ENCODE data around the gene OR11G2.

DNA sequence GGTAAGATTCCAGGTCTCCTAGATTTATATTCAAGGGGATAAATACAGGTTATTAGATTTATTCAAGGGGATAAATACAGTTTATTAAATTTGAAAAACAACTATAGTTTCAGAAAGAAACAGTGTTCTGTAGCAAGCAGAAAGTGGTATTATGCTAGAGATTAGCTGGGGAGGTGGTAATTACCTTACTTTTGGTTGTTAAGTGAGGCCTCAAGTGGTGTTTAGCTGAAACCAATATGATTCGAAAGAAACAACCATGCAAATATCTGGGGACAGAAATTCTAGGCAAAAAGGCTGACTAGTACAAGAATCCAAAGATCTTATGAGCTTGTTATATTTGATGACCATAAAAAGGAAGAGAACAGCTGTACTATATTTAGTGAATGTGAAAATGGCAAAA is 45.9 kb upstream of the OR11G2 start:
- TF ChIP-seq, protein P1, sequence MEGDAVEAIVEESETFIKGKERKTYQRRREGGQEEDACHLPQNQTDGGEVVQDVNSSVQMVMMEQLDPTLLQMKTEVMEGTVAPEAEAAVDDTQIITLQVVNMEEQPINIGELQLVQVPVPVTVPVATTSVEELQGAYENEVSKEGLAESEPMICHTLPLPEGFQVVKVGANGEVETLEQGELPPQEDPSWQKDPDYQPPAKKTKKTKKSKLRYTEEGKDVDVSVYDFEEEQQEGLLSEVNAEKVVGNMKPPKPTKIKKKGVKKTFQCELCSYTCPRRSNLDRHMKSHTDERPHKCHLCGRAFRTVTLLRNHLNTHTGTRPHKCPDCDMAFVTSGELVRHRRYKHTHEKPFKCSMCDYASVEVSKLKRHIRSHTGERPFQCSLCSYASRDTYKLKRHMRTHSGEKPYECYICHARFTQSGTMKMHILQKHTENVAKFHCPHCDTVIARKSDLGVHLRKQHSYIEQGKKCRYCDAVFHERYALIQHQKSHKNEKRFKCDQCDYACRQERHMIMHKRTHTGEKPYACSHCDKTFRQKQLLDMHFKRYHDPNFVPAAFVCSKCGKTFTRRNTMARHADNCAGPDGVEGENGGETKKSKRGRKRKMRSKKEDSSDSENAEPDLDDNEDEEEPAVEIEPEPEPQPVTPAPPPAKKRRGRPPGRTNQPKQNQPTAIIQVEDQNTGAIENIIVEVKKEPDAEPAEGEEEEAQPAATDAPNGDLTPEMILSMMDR (IDR thresholded peaks at IDR 0.05) = no peak
- TF ChIP-seq POLR2AphosphoS5 (IDR thresholded peaks at IDR 0.05; ENCODE audit: low read depth, low read length) (no peak), TCF7L2 (IDR thresholded peaks at IDR 0.05; ENCODE audit: low read depth, low read length) (no peak), SIN3A (IDR thresholded peaks at IDR 0.05; ENCODE audit: borderline replicate concordance, insufficient read depth, low read depth, low read length) (no peak)
- TF ChIP-seq, protein P2, sequence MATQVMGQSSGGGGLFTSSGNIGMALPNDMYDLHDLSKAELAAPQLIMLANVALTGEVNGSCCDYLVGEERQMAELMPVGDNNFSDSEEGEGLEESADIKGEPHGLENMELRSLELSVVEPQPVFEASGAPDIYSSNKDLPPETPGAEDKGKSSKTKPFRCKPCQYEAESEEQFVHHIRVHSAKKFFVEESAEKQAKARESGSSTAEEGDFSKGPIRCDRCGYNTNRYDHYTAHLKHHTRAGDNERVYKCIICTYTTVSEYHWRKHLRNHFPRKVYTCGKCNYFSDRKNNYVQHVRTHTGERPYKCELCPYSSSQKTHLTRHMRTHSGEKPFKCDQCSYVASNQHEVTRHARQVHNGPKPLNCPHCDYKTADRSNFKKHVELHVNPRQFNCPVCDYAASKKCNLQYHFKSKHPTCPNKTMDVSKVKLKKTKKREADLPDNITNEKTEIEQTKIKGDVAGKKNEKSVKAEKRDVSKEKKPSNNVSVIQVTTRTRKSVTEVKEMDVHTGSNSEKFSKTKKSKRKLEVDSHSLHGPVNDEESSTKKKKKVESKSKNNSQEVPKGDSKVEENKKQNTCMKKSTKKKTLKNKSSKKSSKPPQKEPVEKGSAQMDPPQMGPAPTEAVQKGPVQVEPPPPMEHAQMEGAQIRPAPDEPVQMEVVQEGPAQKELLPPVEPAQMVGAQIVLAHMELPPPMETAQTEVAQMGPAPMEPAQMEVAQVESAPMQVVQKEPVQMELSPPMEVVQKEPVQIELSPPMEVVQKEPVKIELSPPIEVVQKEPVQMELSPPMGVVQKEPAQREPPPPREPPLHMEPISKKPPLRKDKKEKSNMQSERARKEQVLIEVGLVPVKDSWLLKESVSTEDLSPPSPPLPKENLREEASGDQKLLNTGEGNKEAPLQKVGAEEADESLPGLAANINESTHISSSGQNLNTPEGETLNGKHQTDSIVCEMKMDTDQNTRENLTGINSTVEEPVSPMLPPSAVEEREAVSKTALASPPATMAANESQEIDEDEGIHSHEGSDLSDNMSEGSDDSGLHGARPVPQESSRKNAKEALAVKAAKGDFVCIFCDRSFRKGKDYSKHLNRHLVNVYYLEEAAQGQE (IDR thresholded peaks at IDR 0.05; ENCODE audit: insufficient read depth in 1 of 2, low read depth in 2 of 2, low read length in 1 of 2) = no peak
